SK-N-DZ (cell line): ENCODE results near the gene ARHGEF17.

Experiments used
- DNase-seq: peaks from one replicate; pipeline ENCODE4 v3.0.0-alpha.2; 2015; ENCODE audit warnings: low spot score

ARHGEF17 gene

GRCh38 chr11:73314117-73314961 is 6.3 kb downstream of the ARHGEF17 start:
- DNase-seq: no peak

DNA sequence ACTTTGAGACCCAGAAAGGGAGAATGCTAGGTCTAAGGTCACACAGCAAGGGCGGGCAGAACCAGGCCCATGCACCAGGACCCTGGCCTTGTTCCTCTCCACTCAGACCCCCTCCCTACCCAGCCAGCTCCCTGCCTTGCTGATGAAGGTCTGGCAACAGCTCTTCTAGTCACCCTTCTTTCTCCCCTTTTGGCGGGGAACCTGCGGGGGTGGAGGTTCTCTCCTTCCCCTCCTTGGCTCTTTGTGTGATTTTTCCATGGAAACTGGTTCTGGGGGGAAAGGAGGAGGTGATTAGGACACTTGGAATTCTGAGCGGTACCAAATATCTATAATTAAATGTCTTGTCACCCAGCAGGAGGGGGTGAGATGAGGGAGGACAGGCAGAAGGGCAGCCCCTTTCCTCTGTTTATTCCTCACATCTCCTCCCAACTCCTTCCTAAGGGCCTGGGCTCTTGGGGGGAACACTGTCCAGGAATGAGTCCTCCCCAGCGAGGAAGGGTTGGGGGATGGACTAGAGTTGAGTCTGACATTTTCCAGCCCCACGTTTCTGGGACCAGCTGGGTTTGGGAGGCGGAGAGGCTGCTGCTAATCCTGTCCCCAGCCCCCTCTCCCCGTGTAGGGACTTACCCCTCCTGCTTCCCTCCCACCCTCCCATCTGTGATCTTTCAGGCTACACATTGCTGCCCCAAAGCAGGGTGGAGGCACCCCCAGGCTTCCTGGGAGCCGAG is 7.4 kb downstream of the ARHGEF17 start:
- DNase-seq: no peak

GRCh38 chr11:73316422-73316821 is 8.3 kb downstream of the ARHGEF17 start:
- no peak for DNase-seq

DNA sequence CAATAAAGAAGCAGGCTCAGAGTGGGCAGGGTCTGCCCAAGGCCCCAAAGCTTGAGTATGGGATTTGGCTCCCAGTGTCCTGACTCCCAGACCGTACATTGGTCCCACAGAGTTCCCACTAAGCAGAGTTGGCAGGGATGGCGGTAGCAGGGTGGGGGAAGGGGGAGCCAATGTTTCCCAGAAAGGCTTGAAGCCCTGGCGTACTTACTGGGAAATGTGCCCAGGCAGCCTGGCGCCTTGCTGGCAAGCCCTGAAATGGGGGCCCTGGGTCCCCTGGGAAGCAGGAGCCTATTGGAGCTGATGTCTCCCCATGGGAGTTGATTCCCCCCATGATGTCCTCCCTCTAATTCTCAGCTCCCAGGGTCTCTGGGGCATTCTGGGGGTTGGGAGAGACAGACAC is 9.3 kb downstream of the ARHGEF17 start:
- no peak for DNase-seq

DNA sequence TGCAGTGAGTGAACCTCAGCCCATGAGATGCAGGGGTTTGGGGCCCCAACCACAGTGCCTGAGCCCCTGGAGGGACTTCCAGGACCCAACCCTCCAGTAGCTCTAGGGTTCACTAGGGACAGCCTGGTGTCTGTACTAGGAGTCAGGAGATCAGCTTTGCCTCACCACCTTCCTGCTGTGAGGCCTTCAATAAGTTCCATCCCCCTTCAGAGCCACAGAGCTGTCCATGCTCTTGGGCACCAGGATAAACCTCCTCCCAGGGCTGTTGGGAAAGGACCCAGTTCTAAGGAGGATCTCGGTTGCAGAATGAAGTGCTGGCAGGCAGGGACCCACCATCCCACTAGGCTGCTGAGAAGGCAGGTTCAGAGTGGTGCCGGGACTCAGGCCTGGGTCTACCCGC is 9.7 kb downstream of the ARHGEF17 start:
- no peak for DNase-seq

- DNase-seq: no peak
Observed at GRCh38 chr11:73318501-73319011, 10.5 kb downstream of the ARHGEF17 start.

- DNase-seq: no peak
Observed at GRCh38 chr11:73320763-73321603, 12.9 kb downstream of the ARHGEF17 start.

GRCh38 chr11:73321604-73322381 is 13.7 kb downstream of the ARHGEF17 start:
- peak; percentile 46 for DNase-seq

DNA sequence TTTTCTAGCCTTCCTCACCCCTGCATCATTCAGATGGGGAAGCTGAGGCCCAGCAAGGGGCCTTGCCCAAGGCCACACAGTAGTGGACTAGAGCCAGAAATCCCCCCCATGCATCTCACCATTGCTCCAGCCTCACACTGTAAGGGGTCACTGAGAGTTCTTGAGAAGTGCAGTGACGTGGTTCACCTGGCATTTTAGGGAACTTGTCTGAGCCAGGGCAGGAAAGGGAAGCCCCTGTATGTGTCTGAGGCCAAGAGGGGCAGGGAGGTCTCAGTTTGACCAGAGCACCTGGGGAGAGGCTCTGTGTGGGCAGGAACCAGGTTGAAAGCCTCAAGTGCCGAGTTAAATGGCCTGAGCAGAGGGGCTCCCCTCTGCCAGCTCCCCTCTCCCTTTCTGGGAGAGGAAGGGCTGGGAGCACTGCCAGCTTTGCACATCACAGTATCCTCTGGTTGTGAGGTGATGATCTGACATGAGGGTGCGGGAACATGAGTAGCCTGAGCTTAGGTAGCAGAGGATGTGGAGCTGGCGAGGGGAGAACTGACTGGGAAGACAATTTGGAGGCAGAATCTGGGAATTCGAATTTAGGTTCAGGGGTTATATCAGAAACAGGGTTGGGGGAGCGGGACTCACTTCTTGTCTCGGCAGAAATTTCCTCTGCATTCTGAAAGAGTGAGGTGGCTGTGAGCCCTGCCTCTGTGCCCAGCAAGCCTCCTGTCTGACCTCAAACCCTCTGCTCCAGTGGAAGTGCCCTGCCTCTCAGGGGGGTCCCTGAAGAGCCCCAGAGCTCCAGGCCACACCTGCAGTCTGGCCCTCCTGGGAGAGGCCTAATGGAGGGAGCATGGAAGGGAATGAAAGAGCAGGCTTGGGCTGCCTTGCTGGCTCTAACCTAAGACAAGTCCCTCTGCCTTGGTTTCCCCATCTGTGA is 14.6 kb downstream of the ARHGEF17 start:
- no peak for DNase-seq

- DNase-seq: no peak
Observed at GRCh38 chr11:73323464-73323863, 15.4 kb downstream of the ARHGEF17 start.

DNA sequence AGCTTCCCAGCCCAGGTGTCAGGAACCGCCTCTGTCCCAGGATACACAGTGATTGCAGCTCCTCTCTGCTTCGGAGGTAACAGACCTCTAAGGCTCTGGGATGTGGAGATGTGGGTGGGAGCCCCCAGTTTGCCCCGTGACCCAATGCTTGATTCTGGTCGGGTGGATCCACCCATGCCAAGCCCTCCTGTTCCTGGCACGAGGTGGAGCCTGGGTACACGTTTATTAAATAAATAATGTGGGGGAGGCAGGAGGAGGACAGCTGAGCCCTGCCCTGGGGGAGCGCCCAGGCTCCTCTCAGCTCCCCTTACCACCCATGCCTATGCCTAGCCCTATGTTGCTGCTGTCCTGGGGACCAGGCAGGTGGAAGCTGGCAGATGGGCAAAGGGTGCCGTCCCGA is 16.0 kb downstream of the ARHGEF17 start:
- DNase-seq: no peak

DNA sequence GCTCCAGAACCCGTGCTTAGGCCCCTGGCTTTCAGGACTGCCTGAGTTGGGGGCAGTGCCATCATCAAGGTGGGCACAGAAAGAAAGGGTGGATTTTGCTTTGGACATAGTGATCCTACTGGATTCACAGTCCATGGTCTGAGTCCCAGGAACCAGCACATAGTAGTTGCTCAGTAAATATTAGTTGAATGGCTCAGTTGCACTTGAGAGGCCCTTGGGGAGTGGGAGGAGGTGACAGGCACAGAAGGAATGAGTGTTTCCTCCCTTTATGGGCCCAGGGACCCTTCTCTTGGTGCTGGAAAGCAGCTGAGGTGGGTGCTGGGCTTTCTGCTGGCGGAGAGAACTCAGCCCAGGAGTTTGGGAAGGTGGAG is 16.6 kb downstream of the ARHGEF17 start:
- DNase-seq: no peak

DNA sequence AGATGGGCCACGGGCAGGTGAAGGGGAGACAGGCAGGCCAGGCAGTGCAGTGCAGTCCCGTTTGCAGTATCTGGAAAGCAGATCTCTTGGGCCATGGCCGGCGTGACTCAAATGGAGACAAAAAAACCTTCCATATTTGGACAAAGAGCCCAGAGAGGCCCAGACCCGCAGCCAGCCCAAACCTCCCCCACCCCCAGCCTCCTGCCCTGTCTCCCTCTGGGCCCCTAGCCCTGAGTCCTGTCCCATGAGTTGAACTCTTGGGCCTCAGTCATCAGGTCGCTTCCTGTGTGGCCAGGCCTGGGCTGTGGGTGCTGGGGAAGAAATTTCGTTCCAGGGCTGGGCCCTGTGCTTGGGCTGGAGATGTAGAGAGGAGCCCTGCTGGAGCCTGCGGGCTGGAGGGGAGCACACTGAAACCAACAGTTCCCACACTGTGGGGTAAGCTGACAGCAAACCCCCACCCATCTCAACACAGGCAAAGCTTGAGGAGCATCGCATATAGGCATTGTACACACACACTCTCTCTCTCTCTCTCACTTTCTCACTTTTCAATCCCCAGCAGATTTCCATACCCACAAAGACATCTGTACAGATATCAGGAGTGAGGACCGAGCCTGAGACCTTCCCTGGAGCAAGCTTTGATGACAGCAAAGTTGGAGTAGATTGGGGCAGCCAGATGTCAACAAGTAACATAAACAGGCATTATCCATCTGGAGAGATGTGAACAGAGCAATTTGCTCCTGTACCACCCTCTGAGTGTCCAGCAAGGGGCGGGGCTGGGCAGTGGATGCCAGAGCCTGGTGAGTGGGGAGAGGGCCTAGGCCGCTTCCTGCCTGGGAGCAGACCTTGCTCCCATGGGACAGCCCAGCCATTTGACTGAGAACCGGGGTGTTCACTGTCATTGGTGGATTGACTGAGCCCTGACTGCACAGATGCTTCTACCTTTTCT is 17.2 kb downstream of the ARHGEF17 start:
- no peak for DNase-seq

DNA sequence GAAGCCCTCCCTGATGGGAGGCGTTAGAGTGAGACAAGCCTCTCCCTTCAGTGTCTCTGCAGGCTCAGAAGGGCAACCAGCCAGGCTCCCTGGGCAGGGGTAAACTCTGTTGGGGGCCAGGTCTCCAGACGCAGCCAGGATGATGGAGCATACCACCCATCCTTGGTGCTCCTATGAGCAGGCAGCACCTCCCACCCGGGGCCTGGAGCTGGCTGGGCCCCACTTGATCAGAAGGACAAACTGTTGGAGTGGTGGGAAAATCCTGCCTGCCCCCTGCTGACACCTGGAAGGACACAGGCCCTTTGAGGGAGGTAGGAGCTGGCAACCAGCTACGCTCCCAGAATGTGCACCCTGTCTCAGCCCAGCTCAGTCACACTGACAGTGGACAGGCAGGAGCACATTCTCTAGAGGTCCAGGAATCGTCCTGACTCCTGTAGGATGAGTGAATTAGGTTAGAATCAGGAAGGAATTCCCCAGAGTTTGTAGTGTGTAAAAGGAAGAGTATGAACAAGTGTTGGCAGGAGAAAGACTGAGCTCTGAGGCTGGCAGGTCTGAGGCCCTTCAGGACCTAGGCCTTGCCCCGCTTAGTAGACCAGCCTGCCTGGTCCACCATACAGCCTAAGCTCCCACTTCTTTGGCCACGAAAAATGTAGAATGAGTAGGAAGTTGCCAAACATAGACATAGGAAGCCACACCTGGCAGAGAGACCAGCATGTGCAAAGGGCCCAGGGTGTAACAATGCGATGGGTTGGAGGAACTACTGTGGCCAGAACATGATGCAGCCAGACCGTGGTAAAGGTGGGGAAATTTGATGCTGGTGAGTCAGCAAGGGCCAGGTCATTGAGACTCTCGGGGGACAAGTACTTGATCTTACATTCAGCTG is 19.1 kb downstream of the ARHGEF17 start:
- no peak for DNase-seq

GRCh38 chr11:73327812-73328364 is 19.8 kb downstream of the ARHGEF17 start:
- DNase-seq: no peak

DNA sequence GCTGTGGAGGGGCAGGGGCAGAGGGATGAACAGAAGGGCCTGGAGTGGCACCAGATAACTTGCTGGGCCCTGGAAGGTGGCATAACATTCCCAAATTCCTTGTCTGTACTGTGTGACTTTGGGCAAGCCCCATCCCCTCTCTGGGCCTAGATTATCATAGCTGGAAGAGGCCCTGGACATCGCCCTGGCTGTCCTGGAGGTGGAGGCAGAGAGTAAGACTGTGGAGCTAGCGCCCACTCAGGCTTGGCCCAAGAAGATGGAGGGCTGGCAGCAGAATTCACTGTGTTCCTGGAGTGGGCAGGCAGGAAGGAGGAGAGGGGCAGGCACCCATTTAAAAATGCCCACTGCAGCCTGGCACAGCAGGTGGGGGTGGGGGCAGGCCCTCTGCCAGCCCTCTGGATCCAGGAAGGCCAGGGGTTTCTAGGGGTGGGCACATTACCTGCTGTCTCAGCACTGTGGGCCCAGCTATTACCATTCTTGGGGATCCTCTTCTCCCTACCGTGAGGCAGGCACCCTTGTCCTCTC is 22.6 kb downstream of the ARHGEF17 start:
- peak; percentile 55 for DNase-seq
